ENCODE results near the gene ROS1.

ROS1 gene

GRCh38 chr6:117401799-117402198 is 23.9 kb downstream of the ROS1 start:
- Histone ChIP-seq H3K9me3 (ENCODE audit: control insufficient read depth, insufficient read depth, low read depth, low read length) (no peaks in the 10 kb centered on the region), H3K27ac (ENCODE audit: low read depth, low read length) (no peak overlapping the region), H3K4me3 (ENCODE audit: low read depth, low read length) (no peak overlapping the region), H3K4me1 (ENCODE audit: control insufficient read depth, insufficient read depth, low read length) (no peaks in the 10 kb centered on the region), H3K36me3 (ENCODE audit: control insufficient read depth, insufficient read depth, low read length) (no peaks in the 10 kb centered on the region), H3K9ac (ENCODE audit: low read length) (no peak overlapping the region), H3K27me3 (ENCODE audit: control insufficient read depth, insufficient read depth, low read length) (no peaks in the 10 kb centered on the region)

- no peaks in the 10 kb centered on the region for H3K4me1 ChIP-seq (ENCODE audit: control insufficient read depth, insufficient read depth, low read length)
- H3K27me3 ChIP-seq (ENCODE audit: control insufficient read depth, insufficient read depth, low read length) = no peaks in the 10 kb centered on the region
- no peaks in the 10 kb centered on the region for H3K36me3 ChIP-seq (ENCODE audit: control insufficient read depth, insufficient read depth, low read length)
- H3K27ac ChIP-seq (ENCODE audit: low read depth, low read length) = no peak overlapping the region
- H3K4me3 ChIP-seq (ENCODE audit: low read depth, low read length) = no peak overlapping the region
- no peaks in the 10 kb centered on the region for H3K9me3 ChIP-seq (ENCODE audit: control insufficient read depth, insufficient read depth, low read depth, low read length)
- H3K9ac ChIP-seq (ENCODE audit: low read length) = no peak overlapping the region
Observed at GRCh38 chr6:117399924-117400323, 25.8 kb downstream of the ROS1 start.

- Histone ChIP-seq H3K27me3 (ENCODE audit: control insufficient read depth, insufficient read depth, low read length) (no peaks in the 10 kb centered on the region), H3K9me3 (ENCODE audit: control insufficient read depth, insufficient read depth, low read depth, low read length) (no peaks in the 10 kb centered on the region), H3K36me3 (ENCODE audit: control insufficient read depth, insufficient read depth, low read length) (no peaks in the 10 kb centered on the region), H3K9ac (ENCODE audit: low read length) (no peak overlapping the region), H3K4me1 (ENCODE audit: control insufficient read depth, insufficient read depth, low read length) (no peaks in the 10 kb centered on the region), H3K27ac (ENCODE audit: low read depth, low read length) (no peak overlapping the region), H3K4me3 (ENCODE audit: low read depth, low read length) (no peak overlapping the region)
Observed at GRCh38 chr6:117399126-117399525, 26.6 kb downstream of the ROS1 start.

GRCh38 chr6:117397536-117398227 is 28.1 kb downstream of the ROS1 start:
- no peak overlapping the region for H3K9ac ChIP-seq (ENCODE audit: low read length)
- H3K4me1 ChIP-seq (ENCODE audit: control insufficient read depth, insufficient read depth, low read length) = no peaks in the 10 kb centered on the region
- H3K27me3 ChIP-seq (ENCODE audit: control insufficient read depth, insufficient read depth, low read length) = no peaks in the 10 kb centered on the region
- no peak overlapping the region for H3K27ac ChIP-seq (ENCODE audit: low read depth, low read length)
- H3K4me3 ChIP-seq (ENCODE audit: low read depth, low read length) = no peak overlapping the region
- no peaks in the 10 kb centered on the region for H3K9me3 ChIP-seq (ENCODE audit: control insufficient read depth, insufficient read depth, low read depth, low read length)
- H3K36me3 ChIP-seq (ENCODE audit: control insufficient read depth, insufficient read depth, low read length) = no peaks in the 10 kb centered on the region

- no peak overlapping the region for H3K9ac ChIP-seq (ENCODE audit: low read length)
- H3K27ac ChIP-seq (ENCODE audit: low read depth, low read length) = no peak overlapping the region
- H3K4me3 ChIP-seq (ENCODE audit: low read depth, low read length) = no peak overlapping the region
- H3K27me3 ChIP-seq (ENCODE audit: control insufficient read depth, insufficient read depth, low read length) = no peaks in the 10 kb centered on the region
- no peaks in the 10 kb centered on the region for H3K4me1 ChIP-seq (ENCODE audit: control insufficient read depth, insufficient read depth, low read length)
- no peaks in the 10 kb centered on the region for H3K9me3 ChIP-seq (ENCODE audit: control insufficient read depth, insufficient read depth, low read depth, low read length)
- H3K36me3 ChIP-seq (ENCODE audit: control insufficient read depth, insufficient read depth, low read length) = no peaks in the 10 kb centered on the region
Observed at GRCh38 chr6:117396228-117396627, 29.5 kb downstream of the ROS1 start.

GRCh38 chr6:117395164-117395563 is 30.6 kb downstream of the ROS1 start:
- Histone ChIP-seq H3K4me3 (ENCODE audit: low read depth, low read length) (no peak overlapping the region), H3K27ac (ENCODE audit: low read depth, low read length) (no peak overlapping the region), H3K36me3 (ENCODE audit: control insufficient read depth, insufficient read depth, low read length) (no peaks in the 10 kb centered on the region), H3K9ac (ENCODE audit: low read length) (no peak overlapping the region), H3K4me1 (ENCODE audit: control insufficient read depth, insufficient read depth, low read length) (no peaks in the 10 kb centered on the region), H3K9me3 (ENCODE audit: control insufficient read depth, insufficient read depth, low read depth, low read length) (no peaks in the 10 kb centered on the region), H3K27me3 (ENCODE audit: control insufficient read depth, insufficient read depth, low read length) (no peaks in the 10 kb centered on the region)

GRCh38 chr6:117393045-117393444 is 32.7 kb downstream of the ROS1 start:
- Histone ChIP-seq H3K27me3 (ENCODE audit: control insufficient read depth, insufficient read depth, low read length) (no peaks in the 10 kb centered on the region), H3K9ac (ENCODE audit: low read length) (no peak overlapping the region), H3K4me3 (ENCODE audit: low read depth, low read length) (no peak overlapping the region), H3K27ac (ENCODE audit: low read depth, low read length) (no peak overlapping the region), H3K36me3 (ENCODE audit: control insufficient read depth, insufficient read depth, low read length) (no peaks in the 10 kb centered on the region), H3K4me1 (ENCODE audit: control insufficient read depth, insufficient read depth, low read length) (no peaks in the 10 kb centered on the region), H3K9me3 (ENCODE audit: control insufficient read depth, insufficient read depth, low read depth, low read length) (no peaks in the 10 kb centered on the region)

GRCh38 chr6:117391874-117392583 is 33.7 kb downstream of the ROS1 start:
- Histone ChIP-seq H3K9me3 (ENCODE audit: control insufficient read depth, insufficient read depth, low read depth, low read length) (no peaks in the 10 kb centered on the region), H3K4me3 (ENCODE audit: low read depth, low read length) (no peak overlapping the region), H3K4me1 (ENCODE audit: control insufficient read depth, insufficient read depth, low read length) (no peaks in the 10 kb centered on the region), H3K36me3 (ENCODE audit: control insufficient read depth, insufficient read depth, low read length) (no peaks in the 10 kb centered on the region), H3K9ac (ENCODE audit: low read length) (no peak overlapping the region), H3K27ac (ENCODE audit: low read depth, low read length) (no peak overlapping the region), H3K27me3 (ENCODE audit: control insufficient read depth, insufficient read depth, low read length) (no peaks in the 10 kb centered on the region)

GRCh38 chr6:117389227-117390057 is 36.3 kb downstream of the ROS1 start:
- Histone ChIP-seq H3K9me3 (ENCODE audit: control insufficient read depth, insufficient read depth, low read depth, low read length) (no peaks in the 10 kb centered on the region), H3K4me3 (ENCODE audit: low read depth, low read length) (no peak overlapping the region), H3K27me3 (ENCODE audit: control insufficient read depth, insufficient read depth, low read length) (no peaks in the 10 kb centered on the region), H3K4me1 (ENCODE audit: control insufficient read depth, insufficient read depth, low read length) (no peaks in the 10 kb centered on the region), H3K36me3 (ENCODE audit: control insufficient read depth, insufficient read depth, low read length) (no peaks in the 10 kb centered on the region), H3K9ac (ENCODE audit: low read length) (no peak overlapping the region), H3K27ac (ENCODE audit: low read depth, low read length) (no peak overlapping the region)

GRCh38 chr6:117387454-117387974 is 38.2 kb downstream of the ROS1 start:
- no peaks in the 10 kb centered on the region for H3K27me3 ChIP-seq (ENCODE audit: control insufficient read depth, insufficient read depth, low read length)
- H3K4me1 ChIP-seq (ENCODE audit: control insufficient read depth, insufficient read depth, low read length) = no peaks in the 10 kb centered on the region
- H3K9me3 ChIP-seq (ENCODE audit: control insufficient read depth, insufficient read depth, low read depth, low read length) = no peaks in the 10 kb centered on the region
- H3K36me3 ChIP-seq (ENCODE audit: control insufficient read depth, insufficient read depth, low read length) = no peaks in the 10 kb centered on the region
- H3K4me3 ChIP-seq (ENCODE audit: low read depth, low read length) = no peak overlapping the region
- H3K9ac ChIP-seq (ENCODE audit: low read length) = no peak overlapping the region
- H3K27ac ChIP-seq (ENCODE audit: low read depth, low read length) = no peak overlapping the region

GRCh38 chr6:117384659-117385058 is 41.1 kb downstream of the ROS1 start:
- Histone ChIP-seq H3K4me3 (ENCODE audit: low read depth, low read length) (no peak overlapping the region), H3K27ac (ENCODE audit: low read depth, low read length) (no peak overlapping the region), H3K27me3 (ENCODE audit: control insufficient read depth, insufficient read depth, low read length) (no peaks in the 10 kb centered on the region), H3K9ac (ENCODE audit: low read length) (no peak overlapping the region), H3K36me3 (ENCODE audit: control insufficient read depth, insufficient read depth, low read length) (no peaks in the 10 kb centered on the region), H3K9me3 (ENCODE audit: control insufficient read depth, insufficient read depth, low read depth, low read length) (no peaks in the 10 kb centered on the region), H3K4me1 (ENCODE audit: control insufficient read depth, insufficient read depth, low read length) (no peaks in the 10 kb centered on the region)

All from HUES6 (cell line).